SK-N-SH (cell line): ENCODE measurements around the gene LAP3.

Experiments
- NRF1 ChIP-seq: IDR thresholded peaks from 2 replicates; pipeline ENCODE4 v1.6.1; 2012; ENCODE audit warnings: low read depth, mild to moderate bottlenecking, low read length
- POLR2AphosphoS5 ChIP-seq: IDR thresholded peaks from 2 replicates; pipeline ENCODE4 v1.6.1; 2012; ENCODE audit warnings: low read depth, low read length
- USF2 ChIP-seq: fragments of 150-350 bp; IDR thresholded peaks from 2 replicates; pipeline ENCODE4 v1.6.1; 2017; ENCODE audit warnings: antibody characterized with exemption, low read length, low read depth, borderline replicate concordance
- TF ChIP-seq, protein P1 (sequence below): IDR thresholded peaks from 2 replicates; pipeline ENCODE4 v1.6.1; 2012; ENCODE audit warnings: mild to moderate bottlenecking, low read depth, low read length, moderate library complexity

DNA sequence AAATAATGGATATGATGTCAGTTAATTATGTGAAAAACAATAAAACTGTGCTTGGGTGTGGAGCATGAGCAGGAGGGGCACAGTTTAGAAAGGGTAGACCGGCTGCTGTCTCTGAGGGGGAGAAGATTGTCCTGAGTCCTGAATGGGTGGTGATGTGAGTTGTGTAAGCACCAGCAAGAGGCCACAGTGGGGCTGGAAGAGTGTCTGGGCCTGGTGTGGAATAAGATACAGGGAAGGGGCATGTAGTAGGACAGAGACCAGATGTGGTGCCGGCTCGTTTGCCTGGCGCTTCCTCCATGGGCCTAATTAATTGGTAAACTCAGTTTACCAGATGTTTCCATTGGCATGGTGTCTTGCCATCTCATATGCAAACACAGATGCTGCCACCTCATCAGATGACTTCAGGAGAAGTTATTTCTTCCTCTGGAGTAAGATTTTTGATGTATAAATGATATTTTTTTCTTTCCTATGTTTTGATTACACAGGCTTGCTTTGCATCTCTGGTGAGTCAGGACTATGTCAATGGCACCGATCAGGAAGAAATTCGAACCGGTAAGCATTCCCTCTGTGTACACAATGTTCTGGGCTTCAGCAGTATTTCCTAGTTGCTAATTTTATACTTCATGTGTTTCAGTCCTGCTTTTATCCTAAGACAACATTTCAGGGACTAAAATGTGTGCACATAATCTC lies 42.6 kb downstream of the LAP3 start:
- TF ChIP-seq, protein P1, sequence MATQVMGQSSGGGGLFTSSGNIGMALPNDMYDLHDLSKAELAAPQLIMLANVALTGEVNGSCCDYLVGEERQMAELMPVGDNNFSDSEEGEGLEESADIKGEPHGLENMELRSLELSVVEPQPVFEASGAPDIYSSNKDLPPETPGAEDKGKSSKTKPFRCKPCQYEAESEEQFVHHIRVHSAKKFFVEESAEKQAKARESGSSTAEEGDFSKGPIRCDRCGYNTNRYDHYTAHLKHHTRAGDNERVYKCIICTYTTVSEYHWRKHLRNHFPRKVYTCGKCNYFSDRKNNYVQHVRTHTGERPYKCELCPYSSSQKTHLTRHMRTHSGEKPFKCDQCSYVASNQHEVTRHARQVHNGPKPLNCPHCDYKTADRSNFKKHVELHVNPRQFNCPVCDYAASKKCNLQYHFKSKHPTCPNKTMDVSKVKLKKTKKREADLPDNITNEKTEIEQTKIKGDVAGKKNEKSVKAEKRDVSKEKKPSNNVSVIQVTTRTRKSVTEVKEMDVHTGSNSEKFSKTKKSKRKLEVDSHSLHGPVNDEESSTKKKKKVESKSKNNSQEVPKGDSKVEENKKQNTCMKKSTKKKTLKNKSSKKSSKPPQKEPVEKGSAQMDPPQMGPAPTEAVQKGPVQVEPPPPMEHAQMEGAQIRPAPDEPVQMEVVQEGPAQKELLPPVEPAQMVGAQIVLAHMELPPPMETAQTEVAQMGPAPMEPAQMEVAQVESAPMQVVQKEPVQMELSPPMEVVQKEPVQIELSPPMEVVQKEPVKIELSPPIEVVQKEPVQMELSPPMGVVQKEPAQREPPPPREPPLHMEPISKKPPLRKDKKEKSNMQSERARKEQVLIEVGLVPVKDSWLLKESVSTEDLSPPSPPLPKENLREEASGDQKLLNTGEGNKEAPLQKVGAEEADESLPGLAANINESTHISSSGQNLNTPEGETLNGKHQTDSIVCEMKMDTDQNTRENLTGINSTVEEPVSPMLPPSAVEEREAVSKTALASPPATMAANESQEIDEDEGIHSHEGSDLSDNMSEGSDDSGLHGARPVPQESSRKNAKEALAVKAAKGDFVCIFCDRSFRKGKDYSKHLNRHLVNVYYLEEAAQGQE, result no peak
- no peak for TF ChIP-seq NRF1
- TF ChIP-seq POLR2AphosphoS5, result no peak
- TF ChIP-seq USF2, result no peak
